ENCODE data around the gene HLCS.

HLCS gene

DNA sequence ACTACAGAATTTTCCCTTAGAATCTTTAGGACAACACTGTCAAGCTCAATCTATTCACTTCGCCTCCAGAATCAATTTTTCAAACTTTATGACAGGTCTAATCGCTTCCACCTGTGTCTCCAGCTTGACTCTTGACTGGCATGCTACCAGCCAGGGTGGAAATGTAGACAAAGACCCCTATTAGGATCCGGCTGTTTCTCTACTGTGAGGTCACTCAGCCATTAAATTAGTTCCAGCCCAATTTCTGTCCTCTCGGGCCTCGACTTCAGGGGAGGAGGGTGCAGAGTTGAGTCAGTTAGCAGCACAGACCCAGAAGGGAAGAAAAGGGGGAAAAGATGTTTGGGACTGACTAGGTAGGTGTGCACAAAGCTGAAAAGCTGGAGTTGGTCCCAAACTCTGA is 78.5 kb downstream of the HLCS start:
- POLR2A ChIA-PET, result no interaction called here
- Histone ChIP-seq H3K36me3 (ENCODE audit: control insufficient read depth in 2 of 2, insufficient read depth in 1 of 2, low read length in 2 of 2) (peaks cover 0 to 3% of the 10 kb centered on the region in 2 experiments; a peak in 1 of 3 replicates), H3K4me3 (ENCODE audit: low read depth, low read length) (no peak overlapping the region), H3K27ac (ENCODE audit: extremely low read depth, low read depth, low read length) (no peak overlapping the region), H3K9me3 (ENCODE audit: control insufficient read depth, insufficient read depth, low read depth, low read length) (no peaks in the 10 kb centered on the region), H3K4me1 (ENCODE audit: control insufficient read depth, insufficient read depth, low read length) (peaks cover 19% of the 10 kb centered on the region)
- CTCF ChIA-PET, result interaction anchor here (1.1 to 1.5 kb wide), 3 partner anchors 21 to 186 kb away, joined by 3 read pairs; no protein-coding TSS in a partner anchor
- TF ChIP-seq, protein P1, sequence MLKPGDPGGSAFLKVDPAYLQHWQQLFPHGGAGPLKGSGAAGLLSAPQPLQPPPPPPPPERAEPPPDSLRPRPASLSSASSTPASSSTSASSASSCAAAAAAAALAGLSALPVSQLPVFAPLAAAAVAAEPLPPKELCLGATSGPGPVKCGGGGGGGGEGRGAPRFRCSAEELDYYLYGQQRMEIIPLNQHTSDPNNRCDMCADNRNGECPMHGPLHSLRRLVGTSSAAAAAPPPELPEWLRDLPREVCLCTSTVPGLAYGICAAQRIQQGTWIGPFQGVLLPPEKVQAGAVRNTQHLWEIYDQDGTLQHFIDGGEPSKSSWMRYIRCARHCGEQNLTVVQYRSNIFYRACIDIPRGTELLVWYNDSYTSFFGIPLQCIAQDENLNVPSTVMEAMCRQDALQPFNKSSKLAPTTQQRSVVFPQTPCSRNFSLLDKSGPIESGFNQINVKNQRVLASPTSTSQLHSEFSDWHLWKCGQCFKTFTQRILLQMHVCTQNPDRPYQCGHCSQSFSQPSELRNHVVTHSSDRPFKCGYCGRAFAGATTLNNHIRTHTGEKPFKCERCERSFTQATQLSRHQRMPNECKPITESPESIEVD (tag by site-specific recombination; IDR thresholded peaks at IDR 0.05), result peak; percentile 40; the same call in 1 of the 2 replicates
- no peak for TF ChIP-seq ZNF23 (tag by site-specific recombination; IDR thresholded peaks at IDR 0.05; ENCODE audit: borderline replicate concordance)
- TF ChIP-seq, protein P2, sequence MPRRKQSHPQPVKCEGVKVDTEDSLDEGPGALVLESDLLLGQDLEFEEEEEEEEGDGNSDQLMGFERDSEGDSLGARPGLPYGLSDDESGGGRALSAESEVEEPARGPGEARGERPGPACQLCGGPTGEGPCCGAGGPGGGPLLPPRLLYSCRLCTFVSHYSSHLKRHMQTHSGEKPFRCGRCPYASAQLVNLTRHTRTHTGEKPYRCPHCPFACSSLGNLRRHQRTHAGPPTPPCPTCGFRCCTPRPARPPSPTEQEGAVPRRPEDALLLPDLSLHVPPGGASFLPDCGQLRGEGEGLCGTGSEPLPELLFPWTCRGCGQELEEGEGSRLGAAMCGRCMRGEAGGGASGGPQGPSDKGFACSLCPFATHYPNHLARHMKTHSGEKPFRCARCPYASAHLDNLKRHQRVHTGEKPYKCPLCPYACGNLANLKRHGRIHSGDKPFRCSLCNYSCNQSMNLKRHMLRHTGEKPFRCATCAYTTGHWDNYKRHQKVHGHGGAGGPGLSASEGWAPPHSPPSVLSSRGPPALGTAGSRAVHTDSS (tag by site-specific recombination; IDR thresholded peaks at IDR 0.05), result no peak
- TF ChIP-seq ZNF112 (tag by site-specific recombination; IDR thresholded peaks at IDR 0.05), result no peak
- TF ChIP-seq ZNF473 (tag by site-specific recombination; IDR thresholded peaks at IDR 0.05), result no peak
- peak; percentile 80 for TF ChIP-seq OSR2 (tag by site-specific recombination; IDR thresholded peaks at IDR 0.05)
- TF ChIP-seq ZNF138 (tag by site-specific recombination; IDR thresholded peaks at IDR 0.05; ENCODE audit: borderline replicate concordance), result no peak
- TF ChIP-seq, protein P3, sequence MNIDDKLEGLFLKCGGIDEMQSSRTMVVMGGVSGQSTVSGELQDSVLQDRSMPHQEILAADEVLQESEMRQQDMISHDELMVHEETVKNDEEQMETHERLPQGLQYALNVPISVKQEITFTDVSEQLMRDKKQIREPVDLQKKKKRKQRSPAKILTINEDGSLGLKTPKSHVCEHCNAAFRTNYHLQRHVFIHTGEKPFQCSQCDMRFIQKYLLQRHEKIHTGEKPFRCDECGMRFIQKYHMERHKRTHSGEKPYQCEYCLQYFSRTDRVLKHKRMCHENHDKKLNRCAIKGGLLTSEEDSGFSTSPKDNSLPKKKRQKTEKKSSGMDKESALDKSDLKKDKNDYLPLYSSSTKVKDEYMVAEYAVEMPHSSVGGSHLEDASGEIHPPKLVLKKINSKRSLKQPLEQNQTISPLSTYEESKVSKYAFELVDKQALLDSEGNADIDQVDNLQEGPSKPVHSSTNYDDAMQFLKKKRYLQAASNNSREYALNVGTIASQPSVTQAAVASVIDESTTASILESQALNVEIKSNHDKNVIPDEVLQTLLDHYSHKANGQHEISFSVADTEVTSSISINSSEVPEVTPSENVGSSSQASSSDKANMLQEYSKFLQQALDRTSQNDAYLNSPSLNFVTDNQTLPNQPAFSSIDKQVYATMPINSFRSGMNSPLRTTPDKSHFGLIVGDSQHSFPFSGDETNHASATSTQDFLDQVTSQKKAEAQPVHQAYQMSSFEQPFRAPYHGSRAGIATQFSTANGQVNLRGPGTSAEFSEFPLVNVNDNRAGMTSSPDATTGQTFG (tag by site-specific recombination; IDR thresholded peaks at IDR 0.05; ENCODE audit: borderline replicate concordance), result no peak
- TF ChIP-seq FEZF1 (tag by site-specific recombination; IDR thresholded peaks at IDR 0.05), result no peak
- TF ChIP-seq ZNF555 (tag by site-specific recombination; conservative IDR thresholded peaks at IDR 0.05), result no peak
- TF ChIP-seq ZNF311 (tag by site-specific recombination; IDR thresholded peaks at IDR 0.05; ENCODE audit: borderline replicate concordance), result no peak
- TF ChIP-seq, protein P4, sequence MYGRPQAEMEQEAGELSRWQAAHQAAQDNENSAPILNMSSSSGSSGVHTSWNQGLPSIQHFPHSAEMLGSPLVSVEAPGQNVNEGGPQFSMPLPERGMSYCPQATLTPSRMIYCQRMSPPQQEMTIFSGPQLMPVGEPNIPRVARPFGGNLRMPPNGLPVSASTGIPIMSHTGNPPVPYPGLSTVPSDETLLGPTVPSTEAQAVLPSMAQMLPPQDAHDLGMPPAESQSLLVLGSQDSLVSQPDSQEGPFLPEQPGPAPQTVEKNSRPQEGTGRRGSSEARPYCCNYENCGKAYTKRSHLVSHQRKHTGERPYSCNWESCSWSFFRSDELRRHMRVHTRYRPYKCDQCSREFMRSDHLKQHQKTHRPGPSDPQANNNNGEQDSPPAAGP (tag by site-specific recombination; IDR thresholded peaks at IDR 0.05), result peak; percentile 73
- TF ChIP-seq BCL11A (tag by site-specific recombination; IDR thresholded peaks at IDR 0.05; ENCODE audit: low read depth), result no peak
- TF ChIP-seq ZBTB8A (tag by site-specific recombination; IDR thresholded peaks at IDR 0.05), result 0 out of 2 replicates have a peak, but pooled peaks have one; percentile 34
- no peak for TF ChIP-seq ZNF830 (tag by site-specific recombination; IDR thresholded peaks at IDR 0.05; ENCODE audit: low read depth)
- TF ChIP-seq, protein P5, sequence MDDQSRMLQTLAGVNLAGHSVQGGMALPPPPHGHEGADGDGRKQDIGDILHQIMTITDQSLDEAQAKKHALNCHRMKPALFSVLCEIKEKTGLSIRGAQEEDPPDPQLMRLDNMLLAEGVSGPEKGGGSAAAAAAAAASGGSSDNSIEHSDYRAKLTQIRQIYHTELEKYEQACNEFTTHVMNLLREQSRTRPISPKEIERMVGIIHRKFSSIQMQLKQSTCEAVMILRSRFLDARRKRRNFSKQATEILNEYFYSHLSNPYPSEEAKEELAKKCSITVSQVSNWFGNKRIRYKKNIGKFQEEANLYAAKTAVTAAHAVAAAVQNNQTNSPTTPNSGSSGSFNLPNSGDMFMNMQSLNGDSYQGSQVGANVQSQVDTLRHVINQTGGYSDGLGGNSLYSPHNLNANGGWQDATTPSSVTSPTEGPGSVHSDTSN (CRISPR knock-in tag; IDR thresholded peaks at IDR 0.05), result no peak
- no peak for TF ChIP-seq ZSCAN30 (tag by site-specific recombination; IDR thresholded peaks at IDR 0.05)
- TF ChIP-seq EGR2 (tag by site-specific recombination; IDR thresholded peaks at IDR 0.05; ENCODE audit: low read depth), result no peak
- TF ChIP-seq, protein P6, sequence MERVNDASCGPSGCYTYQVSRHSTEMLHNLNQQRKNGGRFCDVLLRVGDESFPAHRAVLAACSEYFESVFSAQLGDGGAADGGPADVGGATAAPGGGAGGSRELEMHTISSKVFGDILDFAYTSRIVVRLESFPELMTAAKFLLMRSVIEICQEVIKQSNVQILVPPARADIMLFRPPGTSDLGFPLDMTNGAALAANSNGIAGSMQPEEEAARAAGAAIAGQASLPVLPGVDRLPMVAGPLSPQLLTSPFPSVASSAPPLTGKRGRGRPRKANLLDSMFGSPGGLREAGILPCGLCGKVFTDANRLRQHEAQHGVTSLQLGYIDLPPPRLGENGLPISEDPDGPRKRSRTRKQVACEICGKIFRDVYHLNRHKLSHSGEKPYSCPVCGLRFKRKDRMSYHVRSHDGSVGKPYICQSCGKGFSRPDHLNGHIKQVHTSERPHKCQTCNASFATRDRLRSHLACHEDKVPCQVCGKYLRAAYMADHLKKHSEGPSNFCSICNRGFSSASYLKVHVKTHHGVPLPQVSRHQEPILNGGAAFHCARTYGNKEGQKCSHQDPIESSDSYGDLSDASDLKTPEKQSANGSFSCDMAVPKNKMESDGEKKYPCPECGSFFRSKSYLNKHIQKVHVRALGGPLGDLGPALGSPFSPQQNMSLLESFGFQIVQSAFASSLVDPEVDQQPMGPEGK (tag by site-specific recombination; IDR thresholded peaks at IDR 0.05), result no peak
- no peak for TF ChIP-seq ZNF114 (tag by site-specific recombination; IDR thresholded peaks at IDR 0.05)
- TF ChIP-seq ZNF133 (tag by site-specific recombination; IDR thresholded peaks at IDR 0.05), result no peak
- no peak for TF ChIP-seq MEIS1 (CRISPR knock-in tag; IDR thresholded peaks at IDR 0.05; ENCODE audit: borderline replicate concordance)
- 0 out of 2 replicates have a peak, but pooled peaks have one; percentile 12 for TF ChIP-seq SP2 (tag by site-specific recombination; IDR thresholded peaks at IDR 0.05)
- TF ChIP-seq ZNF600 (tag by site-specific recombination; IDR thresholded peaks at IDR 0.05), result peak; percentile 47; the same call in 1 of the 2 replicates
- no peak for TF ChIP-seq ZXDB (tag by site-specific recombination; IDR thresholded peaks at IDR 0.05)
- no peak for TF ChIP-seq ZNF211 (tag by site-specific recombination; IDR thresholded peaks at IDR 0.05; ENCODE audit: low read depth)
- no peak for TF ChIP-seq ZNF837 (tag by site-specific recombination; IDR thresholded peaks at IDR 0.05)
- TF ChIP-seq ZIC2 (tag by site-specific recombination; IDR thresholded peaks at IDR 0.05), result peak; percentile 68
- TF ChIP-seq ZNF24 (tag by site-specific recombination; IDR thresholded peaks at IDR 0.05), result no peak
